GM18951 (cell line): ENCODE results near the gene SHISAL2A.
A peak's percentile ranks its signal among the peaks of the same experiment; 100 is the strongest.

ENCODE experiments used
- POLR2A ChIP-seq: IDR thresholded peaks from 4 replicates; pipeline ENCODE4 v1.6.1; 2011; ENCODE audit warnings: mild to moderate bottlenecking; ENCODE audit not compliant: insufficient read length, insufficient read depth; ENCODE audit errors: extremely low read depth
- in situ Hi-C: fragments of 300-500 bp; cut with MboI; formaldehyde crosslinking; loops from one replicate; pipeline ENCODE4 v1.12.0; 2022; ENCODE audit warnings: low sequenced_read_pairs, mixed read lengths, inconsistent platforms; ENCODE audit not compliant: unreplicated experiment

Gene SHISAL2A

GRCh38 chr1:52693843-52694242 is 60.9 kb downstream of the SHISAL2A start:
- TF ChIP-seq POLR2A = no peak
- in situ Hi-C loops = no loop called here

DNA sequence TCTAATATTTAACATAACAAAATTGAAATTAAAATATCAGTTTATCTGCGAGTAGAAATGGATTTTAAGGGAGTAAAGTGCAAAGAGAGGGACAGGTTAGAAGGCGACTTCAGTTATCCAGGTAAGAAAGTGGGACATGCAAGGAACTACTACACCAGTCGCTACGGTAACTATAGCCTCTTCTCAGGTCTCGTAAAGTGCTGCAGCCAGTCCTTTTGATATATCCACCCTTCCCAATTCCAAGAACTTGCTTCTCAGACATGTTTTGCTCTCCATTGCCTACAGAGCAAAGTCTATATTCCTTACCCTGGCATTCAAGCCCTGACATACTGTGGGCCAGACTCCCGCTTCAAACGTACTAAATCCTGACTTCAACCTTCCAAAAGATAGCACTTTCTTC is 62.7 kb downstream of the SHISAL2A start:
- TF ChIP-seq POLR2A = no peak
- in situ Hi-C loops = no loop called here

- in situ Hi-C loops = no loop called here
- TF ChIP-seq POLR2A = peak; percentile 71
Measured at GRCh38 chr1:52697795-52698674, 65.1 kb downstream of the SHISAL2A start, which contains the start of gene COA7. Gene COA7 (minus strand): TSS chr1:52698347. CDS start chr1:52698326, 21 bp downstream.

DNA sequence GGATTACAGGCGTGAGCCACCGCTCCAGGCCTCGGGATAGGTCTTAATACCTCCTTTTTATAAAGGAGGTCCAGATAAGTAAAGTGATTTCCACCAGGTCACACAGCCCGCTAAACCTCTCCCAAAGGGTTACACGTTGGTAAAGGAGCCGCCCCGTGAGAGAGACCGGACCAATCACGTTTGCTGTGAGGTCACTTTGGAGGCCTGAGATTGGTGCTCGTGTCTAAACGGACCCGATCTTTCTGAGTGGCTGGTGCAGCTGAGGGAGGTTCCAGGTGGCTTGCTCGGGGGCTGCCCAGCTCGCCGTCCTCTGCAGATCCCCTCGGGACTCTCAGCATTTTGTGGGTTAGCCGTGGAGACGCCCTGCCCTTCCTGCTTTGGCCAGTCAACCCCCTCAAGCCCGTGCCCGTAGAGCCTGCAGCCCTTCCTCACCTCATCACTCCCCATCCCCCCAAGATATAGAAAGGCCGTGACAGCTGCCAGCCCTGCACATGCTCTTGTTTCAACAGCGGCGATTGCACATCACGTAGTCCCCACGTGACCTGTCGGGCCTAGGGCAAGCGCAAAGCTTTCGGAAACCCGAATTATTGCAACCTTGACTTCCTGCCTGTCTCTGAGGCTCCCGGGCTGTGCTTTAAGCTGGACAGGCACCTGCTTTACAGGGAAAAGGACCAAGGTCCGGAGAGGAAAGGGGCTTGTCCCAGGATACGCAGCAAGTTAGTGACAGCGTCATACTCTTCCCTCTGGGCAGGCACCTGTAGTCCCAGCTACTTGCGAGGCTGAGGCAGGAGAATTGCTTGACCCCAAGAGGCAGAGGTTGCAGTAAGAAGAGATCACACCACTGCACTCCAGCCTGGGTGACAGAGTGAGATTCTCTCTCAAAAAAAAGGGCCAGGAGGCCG is 70.2 kb downstream of the SHISAL2A start:
- TF ChIP-seq POLR2A = peak; percentile 58
- in situ Hi-C loops = no loop called here

DNA sequence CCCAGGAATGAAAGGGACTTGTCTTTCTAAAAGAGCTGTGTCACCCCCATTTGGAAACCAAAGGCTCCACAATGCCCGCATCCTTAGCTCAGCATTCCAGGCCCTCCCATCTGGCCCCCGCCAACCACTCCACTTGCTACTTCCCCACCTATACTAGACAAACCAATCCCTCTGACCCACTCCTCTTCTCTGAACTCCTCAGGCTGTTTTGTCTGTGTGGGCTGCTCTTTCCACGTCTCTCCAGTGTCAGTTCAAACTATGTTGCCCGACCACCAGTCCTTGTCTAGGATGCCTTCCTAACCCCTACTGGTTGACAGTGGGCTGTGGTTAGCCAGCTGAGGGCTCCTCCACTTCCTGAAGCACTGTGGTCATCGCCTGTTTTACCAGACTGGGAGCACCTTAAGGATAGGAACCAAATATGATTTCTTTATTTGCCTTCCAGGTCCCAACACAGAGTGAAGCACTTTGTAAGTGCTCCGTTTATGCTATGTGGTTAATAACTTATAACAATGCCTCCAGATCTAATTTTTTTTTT is 73.2 kb downstream of the SHISAL2A start:
- in situ Hi-C loops = no loop called here
- TF ChIP-seq POLR2A = no peak
